ENCODE measurements around the gene INTS2.

GRCh38 chr17:61875285-61875684, 52.5 kb downstream of the INTS2 start:
- TF ChIP-seq POLR2A (IDR thresholded peaks at IDR 0.05; ENCODE audit: low read length) (no peak), CTCF (IDR thresholded peaks at IDR 0.05) (no peak), NR3C1 (IDR thresholded peaks at IDR 0.05) (no peak), USF2 (IDR thresholded peaks at IDR 0.05) (no peak), MYC (IDR thresholded peaks at IDR 0.05; ENCODE audit: borderline replicate concordance, low read length) (no peak)
